PC-9 (cell line): Measurements from ENCODE around the gene MMP2.

Experiments
- EZH2 ChIP-seq: fragments of 200-600 bp; sonication (generic); IDR thresholded peaks from 2 replicates; pipeline ENCODE4 v1.8.0; 2017; ENCODE audit warnings: antibody characterized with exemption, low read depth
- TF ChIP-seq, protein P1 (sequence below): fragments of 200-600 bp; sonication (generic); conservative IDR thresholded peaks from 2 replicates; pipeline ENCODE4 v1.6.1; 2017; ENCODE audit warnings: mixed run types, antibody characterized with exemption, mild to moderate bottlenecking, moderate library complexity

DNA sequence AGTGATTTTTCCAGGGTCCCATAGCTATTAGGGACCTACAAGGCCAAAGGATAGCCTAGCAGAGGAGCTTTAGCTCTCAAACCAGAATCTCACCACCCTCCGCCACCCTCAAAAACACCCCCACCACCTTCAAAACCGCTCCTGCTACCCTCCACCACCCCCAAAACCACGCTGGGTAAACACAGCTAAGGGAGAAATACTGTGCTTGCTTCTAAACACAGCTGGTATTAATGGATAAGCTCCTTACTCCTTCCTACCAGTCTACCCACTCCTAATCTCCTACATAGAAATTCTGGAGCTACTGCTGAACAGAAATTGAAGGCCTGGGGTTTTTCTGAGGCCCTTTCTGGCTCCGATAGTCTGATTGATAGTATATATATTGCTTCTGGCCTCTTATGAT is 27.7 kb downstream of the MMP2 start:
- no peak for TF ChIP-seq EZH2
- TF ChIP-seq, protein P1, sequence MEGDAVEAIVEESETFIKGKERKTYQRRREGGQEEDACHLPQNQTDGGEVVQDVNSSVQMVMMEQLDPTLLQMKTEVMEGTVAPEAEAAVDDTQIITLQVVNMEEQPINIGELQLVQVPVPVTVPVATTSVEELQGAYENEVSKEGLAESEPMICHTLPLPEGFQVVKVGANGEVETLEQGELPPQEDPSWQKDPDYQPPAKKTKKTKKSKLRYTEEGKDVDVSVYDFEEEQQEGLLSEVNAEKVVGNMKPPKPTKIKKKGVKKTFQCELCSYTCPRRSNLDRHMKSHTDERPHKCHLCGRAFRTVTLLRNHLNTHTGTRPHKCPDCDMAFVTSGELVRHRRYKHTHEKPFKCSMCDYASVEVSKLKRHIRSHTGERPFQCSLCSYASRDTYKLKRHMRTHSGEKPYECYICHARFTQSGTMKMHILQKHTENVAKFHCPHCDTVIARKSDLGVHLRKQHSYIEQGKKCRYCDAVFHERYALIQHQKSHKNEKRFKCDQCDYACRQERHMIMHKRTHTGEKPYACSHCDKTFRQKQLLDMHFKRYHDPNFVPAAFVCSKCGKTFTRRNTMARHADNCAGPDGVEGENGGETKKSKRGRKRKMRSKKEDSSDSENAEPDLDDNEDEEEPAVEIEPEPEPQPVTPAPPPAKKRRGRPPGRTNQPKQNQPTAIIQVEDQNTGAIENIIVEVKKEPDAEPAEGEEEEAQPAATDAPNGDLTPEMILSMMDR = no peak
